ENCODE results near the gene BRI3BP.

DNA sequence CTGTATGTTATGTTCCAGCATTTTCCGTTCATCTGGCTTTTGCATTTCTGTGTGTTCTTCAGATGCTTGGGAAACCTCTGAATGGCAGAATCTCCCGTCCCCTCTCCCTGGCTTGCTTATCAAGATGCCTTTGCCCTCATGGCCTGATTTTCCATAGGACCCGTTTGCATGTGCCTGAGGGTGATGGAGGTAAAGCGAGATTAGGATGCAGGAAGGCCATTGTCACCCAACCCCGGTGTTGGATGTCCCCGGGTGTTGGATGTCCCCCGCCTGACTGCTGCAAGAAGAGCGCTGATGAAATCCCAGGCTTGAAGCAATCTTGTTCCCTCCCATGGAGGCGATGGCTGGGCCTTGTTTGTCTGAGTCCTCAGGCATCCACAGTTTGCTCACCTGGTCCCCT lies 9.6 kb downstream of the BRI3BP start:
- TF ChIP-seq, protein P1, sequence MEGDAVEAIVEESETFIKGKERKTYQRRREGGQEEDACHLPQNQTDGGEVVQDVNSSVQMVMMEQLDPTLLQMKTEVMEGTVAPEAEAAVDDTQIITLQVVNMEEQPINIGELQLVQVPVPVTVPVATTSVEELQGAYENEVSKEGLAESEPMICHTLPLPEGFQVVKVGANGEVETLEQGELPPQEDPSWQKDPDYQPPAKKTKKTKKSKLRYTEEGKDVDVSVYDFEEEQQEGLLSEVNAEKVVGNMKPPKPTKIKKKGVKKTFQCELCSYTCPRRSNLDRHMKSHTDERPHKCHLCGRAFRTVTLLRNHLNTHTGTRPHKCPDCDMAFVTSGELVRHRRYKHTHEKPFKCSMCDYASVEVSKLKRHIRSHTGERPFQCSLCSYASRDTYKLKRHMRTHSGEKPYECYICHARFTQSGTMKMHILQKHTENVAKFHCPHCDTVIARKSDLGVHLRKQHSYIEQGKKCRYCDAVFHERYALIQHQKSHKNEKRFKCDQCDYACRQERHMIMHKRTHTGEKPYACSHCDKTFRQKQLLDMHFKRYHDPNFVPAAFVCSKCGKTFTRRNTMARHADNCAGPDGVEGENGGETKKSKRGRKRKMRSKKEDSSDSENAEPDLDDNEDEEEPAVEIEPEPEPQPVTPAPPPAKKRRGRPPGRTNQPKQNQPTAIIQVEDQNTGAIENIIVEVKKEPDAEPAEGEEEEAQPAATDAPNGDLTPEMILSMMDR (IDR thresholded peaks at IDR 0.05): no peak
- no peak for TF ChIP-seq POLR2A (IDR thresholded peaks at IDR 0.05)
- no peak for TF ChIP-seq POLR2AphosphoS5 (IDR thresholded peaks at IDR 0.05)
